ENCODE measurements around the gene RNU6-1.

DNA sequence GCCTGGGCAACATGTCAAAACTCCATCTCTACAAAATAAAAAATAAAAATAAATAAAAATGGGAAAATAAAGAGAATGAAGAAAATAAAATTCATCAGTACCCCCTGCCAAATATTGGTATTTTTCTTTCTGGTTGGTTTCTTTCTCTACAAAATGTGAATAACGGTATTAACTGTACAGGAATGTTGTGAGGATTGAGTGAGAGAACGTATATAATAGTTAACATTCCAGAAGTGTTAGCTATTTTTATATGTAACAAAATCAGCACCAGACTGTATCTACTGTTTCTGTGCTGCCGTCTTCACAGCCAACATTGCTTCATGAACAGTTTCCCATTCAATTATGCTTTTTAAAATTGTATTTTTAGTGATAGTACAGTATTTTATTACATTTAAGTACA, 25.5 kb upstream of the RNU6-1 start:
- no peak for TF ChIP-seq POLR2AphosphoS5 (IDR thresholded peaks at IDR 0.05; ENCODE audit: low read depth, low read length)
- no peak for TF ChIP-seq POLR2A (IDR thresholded peaks at IDR 0.05; ENCODE audit: low read depth, low read length)

Measured in GM12892 (cell line).